ENCODE results near the gene C11orf24. TPM values are rescaled to one million over a fixed set of nuclear protein-coding genes. Genes with fewer than 3 reads are reported as not detected.

Gene C11orf24
- polyA plus RNA-seq (2011; rRNA removed) (29.4 and 30.6 TPM in 2 replicates), polyA plus RNA-seq (2017; fragmentation: RNase III; extraction: RNeasy Plus Mini Kit Qiagen cat#74134 plus additional on column Dnase treatment) (43.8 to 47.8 TPM (median 44.0 TPM) in 3 replicates), polyA minus RNA-seq (2011; rRNA and poly(A)+ RNA removed) (34.8 and 37.4 TPM in 2 replicates)
- polyA plus RNA-seq (2012; cell fraction: cytosol; rRNA removed), result 55.0 and 69.8 TPM in 2 replicates
- 45.5 and 58.2 TPM in 2 replicates for polyA plus RNA-seq (2012; cell fraction: nucleus; rRNA removed)

GRCh38 chr11:68271781-68272608 lies at the start of gene C11orf24:
TSS of gene C11orf24 (minus strand) at chr11:68271973. CDS start at chr11:68263767, 8,206 bp downstream.
- Histone ChIP-seq H3K4me1 (peaks cover 33% of the 10 kb centered on the region), H3K27ac (peak within 1 kb of the TSS; percentile 97 to 98), H3K9me3 (no peaks in the 10 kb centered on the region), H3K4me3 (peak within 1 kb of the TSS; percentile 87), H3K4me2 (peak within 1 kb of the TSS; percentile 99)
- ATAC-seq (peak; percentile 91 to 96), FAIRE-seq (no peak), DNase-seq (ENCODE audit: low read depth in 1 of 2, low spot score in 1 of 2) (peak; percentile 95 to 96)
- WGBS (ENCODE audit: missing lambda C conversion rate), result under 1% methylated on average over 32 of the region's 71 CpGs
- TF ChIP-seq HOXB13 (CRISPR knock-in tag; IDR thresholded peaks at IDR 0.05; ENCODE audit: low read depth) (no peak), JUN (IDR thresholded peaks at IDR 0.05) (peak; percentile 81 to 92; a peak in 4 of 5 replicates), MAX (IDR thresholded peaks at IDR 0.05) (peak; percentile 82), CHD4 (IDR thresholded peaks at IDR 0.05; ENCODE audit: borderline replicate concordance) (peak; percentile 21; the same call in 1 of the 2 replicates), PHF8 (IDR thresholded peaks at IDR 0.05; ENCODE audit: borderline replicate concordance, low read depth) (peak; percentile 77; the same call in 1 of the 2 replicates), SMC3 (IDR thresholded peaks at IDR 0.05) (no peak), HOXA7 (CRISPR knock-in tag; IDR thresholded peaks at IDR 0.05) (0 out of 2 replicates have a peak, but pooled peaks have one; percentile 55), HMGXB4 (CRISPR knock-in tag; IDR thresholded peaks at IDR 0.05; ENCODE audit: borderline replicate concordance) (no peak), POLR2A (IDR thresholded peaks at IDR 0.05; ENCODE audit: low read length) (peak; percentile 85), EP300 (IDR thresholded peaks at IDR 0.05) (no peak), FOSL2 (IDR thresholded peaks at IDR 0.05) (no peak), FOSL2 (CRISPR knock-in tag; IDR thresholded peaks at IDR 0.05) (peak; percentile 79), BCL3 (IDR thresholded peaks at IDR 0.05) (peak; percentile 91), RFX5 (IDR thresholded peaks at IDR 0.05) (peak; percentile 62; the same call in 1 of the 2 replicates), JUNB (IDR thresholded peaks at IDR 0.05) (no peak), USF2 (IDR thresholded peaks at IDR 0.05) (no peak), ZNF302 (CRISPR knock-in tag; IDR thresholded peaks at IDR 0.05) (no peak), GATA3 (IDR thresholded peaks at IDR 0.05; ENCODE audit: borderline replicate concordance) (peak; percentile 16), ATOH8 (CRISPR knock-in tag; IDR thresholded peaks at IDR 0.05; ENCODE audit: low read depth) (no peak), TFCP2L1 (CRISPR knock-in tag; IDR thresholded peaks at IDR 0.05) (no peak; the same call in 1 of the 2 replicates), KDM1A (IDR thresholded peaks at IDR 0.05; ENCODE audit: low read depth) (0 out of 2 replicates have a peak, but pooled peaks have one; percentile 35)
- TF ChIP-seq, protein P1, sequence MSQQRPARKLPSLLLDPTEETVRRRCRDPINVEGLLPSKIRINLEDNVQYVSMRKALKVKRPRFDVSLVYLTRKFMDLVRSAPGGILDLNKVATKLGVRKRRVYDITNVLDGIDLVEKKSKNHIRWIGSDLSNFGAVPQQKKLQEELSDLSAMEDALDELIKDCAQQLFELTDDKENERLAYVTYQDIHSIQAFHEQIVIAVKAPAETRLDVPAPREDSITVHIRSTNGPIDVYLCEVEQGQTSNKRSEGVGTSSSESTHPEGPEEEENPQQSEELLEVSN (IDR thresholded peaks at IDR 0.05; ENCODE audit: borderline replicate concordance, low read depth), result peak; percentile 62; the same call in 1 of the 2 replicates
- CTCF ChIA-PET, result interaction anchor here (0.6 to 6.3 kb wide), 12 partner anchors 8 to 836 kb away, joined by 3 to 77 read pairs (median 4); no protein-coding TSS in a partner anchor
- POLR2A ChIA-PET, result interaction anchor here (0.6 to 1.8 kb wide), 14 partner anchors 9 to 188 kb away, joined by 3 to 13 read pairs (median 4); partner anchors contain the start of gene PPP6R3
